HEK293 (cell line): ENCODE data around the gene CREBBP.

Experiments used
- BCL11B ChIP-seq: fragments of 450-650 bp; formaldehyde crosslinking; IDR thresholded peaks from 2 replicates; pipeline ENCODE4 v1.5.1; 2016; ENCODE audit warnings: low read depth, missing biosample characterization, missing genetic modification characterization
- IKZF3 ChIP-seq: fragments of 450-650 bp; IDR thresholded peaks from 2 replicates; pipeline ENCODE4 v1.5.0; 2018; ENCODE audit warnings: missing biosample characterization, mild to moderate bottlenecking, missing genetic modification characterization, moderate library complexity
- KLF1 ChIP-seq: fragments of 450-650 bp; formaldehyde crosslinking; IDR thresholded peaks from 2 replicates; pipeline ENCODE4 v1.5.1; 2016; ENCODE audit warnings: missing biosample characterization, missing genetic modification characterization
- KLF8 ChIP-seq: fragments of 450-650 bp; formaldehyde crosslinking; IDR thresholded peaks from 2 replicates; pipeline ENCODE4 v1.5.1; 2016; ENCODE audit warnings: missing biosample characterization, missing genetic modification characterization
- KLF9 ChIP-seq: fragments of 450-650 bp; formaldehyde crosslinking; IDR thresholded peaks from 2 replicates; pipeline ENCODE4 v1.5.1; 2016; ENCODE audit warnings: missing biosample characterization, missing genetic modification characterization, low read depth
- MEIS1 ChIP-seq: sonication (generic); formaldehyde crosslinking; IDR thresholded peaks from 2 replicates; pipeline ENCODE4 v1.8.1; 2022; ENCODE audit warnings: missing genetic modification reagents, mild to moderate bottlenecking, borderline replicate concordance
- PRDM10 ChIP-seq: fragments of 450-650 bp; formaldehyde crosslinking; IDR thresholded peaks from 2 replicates; pipeline ENCODE4 v1.5.1; 2016; ENCODE audit warnings: missing biosample characterization, missing genetic modification characterization
- REST ChIP-seq: fragments of 450-650 bp; formaldehyde crosslinking; IDR thresholded peaks from 2 replicates; pipeline ENCODE4 v1.5.1; 2016; ENCODE audit warnings: missing biosample characterization, missing genetic modification characterization
- ZBTB21 ChIP-seq: fragments of 450-650 bp; formaldehyde crosslinking; IDR thresholded peaks from 2 replicates; pipeline ENCODE4 v1.5.1; 2017; ENCODE audit warnings: missing biosample characterization, missing genetic modification characterization
- ZBTB26 ChIP-seq: fragments of 450-650 bp; formaldehyde crosslinking; optimal IDR thresholded peaks from 2 replicates; pipeline ENCODE3; 2016; ENCODE audit warnings: missing biosample characterization, mild to moderate bottlenecking, missing genetic modification characterization
- ZEB2 ChIP-seq: fragments of 450-650 bp; formaldehyde crosslinking; IDR thresholded peaks from 2 replicates; pipeline ENCODE4 v1.5.1; 2016; ENCODE audit warnings: missing biosample characterization, missing genetic modification characterization
- ZFHX2 ChIP-seq: fragments of 450-650 bp; formaldehyde crosslinking; conservative IDR thresholded peaks from 2 replicates; pipeline ENCODE4 v1.5.1; 2016; ENCODE audit warnings: missing biosample characterization, missing genetic modification characterization
- ZNF132 ChIP-seq: fragments of 450-650 bp; formaldehyde crosslinking; IDR thresholded peaks from 2 replicates; pipeline ENCODE4 v1.5.1; 2017; ENCODE audit warnings: missing biosample characterization, missing genetic modification characterization, borderline replicate concordance
- ZNF335 ChIP-seq: fragments of 450-650 bp; formaldehyde crosslinking; conservative IDR thresholded peaks from 2 replicates; pipeline ENCODE4 v1.5.1; 2016; ENCODE audit warnings: missing biosample characterization, missing genetic modification characterization
- ZNF350 ChIP-seq: fragments of 450-650 bp; formaldehyde crosslinking; IDR thresholded peaks from 2 replicates; pipeline ENCODE4 v1.5.0; 2017; ENCODE audit warnings: missing biosample characterization, mild to moderate bottlenecking, missing genetic modification characterization
- ZNF404 ChIP-seq: fragments of 450-650 bp; formaldehyde crosslinking; IDR thresholded peaks from 2 replicates; pipeline ENCODE4 v1.5.1; 2017; ENCODE audit warnings: missing biosample characterization, missing genetic modification characterization
- ZNF561 ChIP-seq: fragments of 450-650 bp; IDR thresholded peaks from 2 replicates; pipeline ENCODE4 v1.5.1; 2018; ENCODE audit warnings: missing biosample characterization, missing genetic modification characterization, borderline replicate concordance
- ZNF596 ChIP-seq: fragments of 450-650 bp; IDR thresholded peaks from 2 replicates; pipeline ENCODE4 v1.5.0; 2018; ENCODE audit warnings: missing biosample characterization, mild to moderate bottlenecking, missing genetic modification characterization, moderate library complexity
- ZNF600 ChIP-seq: fragments of 450-650 bp; formaldehyde crosslinking; IDR thresholded peaks from 2 replicates; pipeline ENCODE4 v1.5.1; 2016; ENCODE audit warnings: missing biosample characterization, missing genetic modification characterization
- ZNF621 ChIP-seq: fragments of 450-650 bp; formaldehyde crosslinking; IDR thresholded peaks from 2 replicates; pipeline ENCODE4 v1.5.1; 2017; ENCODE audit warnings: missing biosample characterization, missing genetic modification characterization
- ZNF623 ChIP-seq: fragments of 450-650 bp; formaldehyde crosslinking; IDR thresholded peaks from 2 replicates; pipeline ENCODE4 v1.5.1; 2016; ENCODE audit warnings: missing biosample characterization, missing genetic modification characterization
- ZNF660 ChIP-seq: fragments of 450-650 bp; IDR thresholded peaks from 2 replicates; pipeline ENCODE4 v1.5.1; 2018; ENCODE audit warnings: missing biosample characterization, mild to moderate bottlenecking, missing genetic modification characterization
- ZNF777 ChIP-seq: fragments of 450-650 bp; formaldehyde crosslinking; IDR thresholded peaks from 2 replicates; pipeline ENCODE4 v1.5.1; 2017; ENCODE audit warnings: missing biosample characterization, missing genetic modification characterization, borderline replicate concordance
- ZNF785 ChIP-seq: fragments of 450-650 bp; formaldehyde crosslinking; IDR thresholded peaks from 2 replicates; pipeline ENCODE4 v1.5.1; 2016; ENCODE audit warnings: missing biosample characterization, missing genetic modification characterization
- ZNF792 ChIP-seq: fragments of 450-650 bp; formaldehyde crosslinking; IDR thresholded peaks from 2 replicates; pipeline ENCODE4 v1.5.1; 2016; ENCODE audit warnings: missing biosample characterization, missing genetic modification characterization
- TF ChIP-seq, protein P1 (sequence below): fragments of 450-650 bp; formaldehyde crosslinking; IDR thresholded peaks from 2 replicates; pipeline ENCODE4 v1.5.1; 2017; ENCODE audit warnings: missing biosample characterization, missing genetic modification characterization
- TF ChIP-seq, protein P2 (sequence below): fragments of 450-650 bp; formaldehyde crosslinking; IDR thresholded peaks from 2 replicates; pipeline ENCODE4; 2016; ENCODE audit warnings: missing biosample characterization, missing genetic modification characterization

The CREBBP gene

GRCh38 chr16:3717235-3718018, 163.1 kb downstream of the CREBBP start, which contains the start of gene TRAP1 (continued):
- TF ChIP-seq PRDM10 (tag by site-specific recombination) (no peak), ZBTB26 (tag by site-specific recombination) (peak; percentile 56), ZNF561 (peak; percentile 65; the same call in 1 of the 2 replicates), KLF1 (tag by site-specific recombination) (peak; percentile 46), ZNF350 (tag by site-specific recombination) (no peak), ZNF132 (tag by site-specific recombination) (no peak), ZNF660 (tag by site-specific recombination) (0 out of 2 replicates have a peak, but pooled peaks have one; percentile 24), ZNF792 (tag by site-specific recombination) (0 out of 2 replicates have a peak, but pooled peaks have one; percentile 54), ZNF600 (peak; percentile 39; the same call in 1 of the 2 replicates), ZNF621 (tag by site-specific recombination) (no peak), ZNF335 (tag by site-specific recombination) (peak; percentile 95), REST (peak; percentile 46), ZNF777 (tag by site-specific recombination) (peak; percentile 72; the same call in 1 of the 2 replicates), IKZF3 (0 out of 2 replicates have a peak, but pooled peaks have one; percentile 17), BCL11B (0 out of 2 replicates have a peak, but pooled peaks have one; percentile 49), ZEB2 (peak; percentile 27; the same call in 1 of the 2 replicates), ZNF596 (tag by site-specific recombination) (peak; percentile 50; the same call in 1 of the 2 replicates), ZNF623 (tag by site-specific recombination) (no peak), ZNF404 (no peak), KLF8 (tag by site-specific recombination) (peak; percentile 53; the same call in 1 of the 2 replicates), KLF9 (tag by site-specific recombination) (peak; percentile 69), MEIS1 (CRISPR knock-in tag) (no peak), ZNF785 (tag by site-specific recombination) (0 out of 2 replicates have a peak, but pooled peaks have one; percentile 28), ZBTB21 (tag by site-specific recombination) (peak; percentile 35; the same call in 1 of the 2 replicates), ZFHX2 (tag by site-specific recombination) (peak; percentile 81)
- TF ChIP-seq, protein P1, sequence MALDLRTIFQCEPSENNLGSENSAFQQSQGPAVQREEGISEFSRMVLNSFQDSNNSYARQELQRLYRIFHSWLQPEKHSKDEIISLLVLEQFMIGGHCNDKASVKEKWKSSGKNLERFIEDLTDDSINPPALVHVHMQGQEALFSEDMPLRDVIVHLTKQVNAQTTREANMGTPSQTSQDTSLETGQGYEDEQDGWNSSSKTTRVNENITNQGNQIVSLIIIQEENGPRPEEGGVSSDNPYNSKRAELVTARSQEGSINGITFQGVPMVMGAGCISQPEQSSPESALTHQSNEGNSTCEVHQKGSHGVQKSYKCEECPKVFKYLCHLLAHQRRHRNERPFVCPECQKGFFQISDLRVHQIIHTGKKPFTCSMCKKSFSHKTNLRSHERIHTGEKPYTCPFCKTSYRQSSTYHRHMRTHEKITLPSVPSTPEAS (tag by site-specific recombination): peak; percentile 43; the same call in 1 of the 2 replicates
- TF ChIP-seq, protein P2, sequence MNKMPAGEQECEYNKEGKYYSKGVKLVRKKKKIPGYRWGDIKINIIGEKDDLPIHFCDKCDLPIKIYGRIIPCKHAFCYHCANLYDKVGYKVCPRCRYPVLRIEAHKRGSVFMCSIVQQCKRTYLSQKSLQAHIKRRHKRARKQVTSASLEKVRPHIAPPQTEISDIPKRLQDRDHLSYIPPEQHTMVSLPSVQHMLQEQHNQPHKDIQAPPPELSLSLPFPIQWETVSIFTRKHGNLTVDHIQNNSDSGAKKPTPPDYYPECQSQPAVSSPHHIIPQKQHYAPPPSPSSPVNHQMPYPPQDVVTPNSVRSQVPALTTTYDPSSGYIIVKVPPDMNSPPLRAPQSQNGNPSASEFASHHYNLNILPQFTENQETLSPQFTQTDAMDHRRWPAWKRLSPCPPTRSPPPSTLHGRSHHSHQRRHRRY (tag by site-specific recombination): no peak
